GM21723 (cell line): ENCODE data around the gene LIF.
"Not testable (repeated sequence)": the region's sequence is repeated elsewhere in the genome, so short reads cannot be mapped to it uniquely, and the experiment has no call there.

Source experiments
- ATAC-seq: cut with Tn5 transposase; IDR thresholded peaks from one replicate; pipeline ENCODE4 v1.9.1; 2021; ENCODE audit warnings: mild to moderate bottlenecking, moderate library complexity; ENCODE audit not compliant: unreplicated experiment

The LIF gene

GRCh38 chr22:30228509-30229359, 17.8 kb downstream of the LIF start:
- ATAC-seq, result no peak

GRCh38 chr22:30227438-30228228, 18.9 kb downstream of the LIF start:
- ATAC-seq, result no peak

- no peak for ATAC-seq
Measured at GRCh38 chr22:30226192-30226832, 20.2 kb downstream of the LIF start.

GRCh38 chr22:30225220-30225927, 21.2 kb downstream of the LIF start:
- ATAC-seq, result no peak

GRCh38 chr22:30224161-30224857, 22.2 kb downstream of the LIF start:
- no peak for ATAC-seq

GRCh38 chr22:30223303-30223702, 23.3 kb downstream of the LIF start:
- ATAC-seq, result no peak

- no peak for ATAC-seq
Measured at GRCh38 chr22:30222321-30222720, 24.2 kb downstream of the LIF start.

- no peak for ATAC-seq
Measured at GRCh38 chr22:30221121-30221992, 25.2 kb downstream of the LIF start.

GRCh38 chr22:30220338-30221012, 26.1 kb downstream of the LIF start:
- ATAC-seq, result no peak

GRCh38 chr22:30219668-30220278, 26.8 kb downstream of the LIF start:
- no peak for ATAC-seq

GRCh38 chr22:30219049-30219654, 27.4 kb downstream of the LIF start:
- ATAC-seq, result no peak

GRCh38 chr22:30217698-30218560, 28.6 kb downstream of the LIF start:
- no peak for ATAC-seq

- no peak for ATAC-seq
Measured at GRCh38 chr22:30216710-30217109, 29.8 kb downstream of the LIF start.

GRCh38 chr22:30216272-30216671, 30.3 kb downstream of the LIF start:
- ATAC-seq, result not testable (repeated sequence)

GRCh38 chr22:30214703-30215407, 31.7 kb downstream of the LIF start:
- no peak for ATAC-seq

GRCh38 chr22:30212996-30213441, 33.5 kb downstream of the LIF start:
- ATAC-seq, result no peak
